GM03348 (cell line): ENCODE measurements around the gene TMEM247.
A peak's percentile ranks its signal among the peaks of the same experiment; 100 is the strongest.
"Not testable (repeated sequence)": the region's sequence is repeated elsewhere in the genome, so short reads cannot be mapped to it uniquely, and the experiment has no call there.

Experiments
- DNase-seq: peaks from one replicate; pipeline ENCODE4 v3.0.0; 2012; ENCODE audit warnings: low spot score

Gene TMEM247

DNA sequence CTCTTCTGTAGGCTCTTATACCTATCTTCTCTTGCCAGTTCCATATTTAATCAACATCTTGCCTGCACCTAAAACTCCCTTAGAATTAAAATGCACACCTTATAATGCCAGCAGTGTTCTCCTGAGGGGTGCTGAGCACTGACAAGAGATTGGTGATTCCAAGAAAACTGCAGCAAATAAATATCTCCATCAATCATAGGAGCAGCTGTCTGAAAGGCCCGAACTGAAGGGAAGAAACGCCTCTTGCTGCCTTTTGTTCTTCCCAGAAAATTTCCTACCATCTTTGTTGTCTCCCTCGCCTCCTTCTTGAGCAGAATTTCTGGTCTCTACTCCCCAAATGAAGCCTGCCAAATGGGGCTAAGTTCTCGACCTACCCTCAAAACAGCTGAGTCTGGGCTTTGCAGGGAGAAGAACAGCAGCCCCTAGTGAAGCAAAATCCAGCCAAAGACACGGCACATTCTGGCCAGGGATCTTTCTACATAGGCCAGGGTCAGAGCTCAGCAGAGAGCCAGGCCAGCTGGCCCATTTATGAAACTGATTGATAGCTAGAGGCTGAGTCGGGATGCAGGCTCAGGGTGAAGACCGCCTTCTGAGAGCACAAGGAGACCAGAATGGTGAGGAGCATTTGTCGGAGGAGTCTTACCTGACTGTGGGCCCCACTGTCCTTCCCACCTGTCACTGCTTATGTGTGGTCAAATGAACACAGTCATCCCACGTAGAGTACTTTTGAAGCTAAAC lies 20.4 kb upstream of the TMEM247 start:
- DNase-seq: no peak

DNA sequence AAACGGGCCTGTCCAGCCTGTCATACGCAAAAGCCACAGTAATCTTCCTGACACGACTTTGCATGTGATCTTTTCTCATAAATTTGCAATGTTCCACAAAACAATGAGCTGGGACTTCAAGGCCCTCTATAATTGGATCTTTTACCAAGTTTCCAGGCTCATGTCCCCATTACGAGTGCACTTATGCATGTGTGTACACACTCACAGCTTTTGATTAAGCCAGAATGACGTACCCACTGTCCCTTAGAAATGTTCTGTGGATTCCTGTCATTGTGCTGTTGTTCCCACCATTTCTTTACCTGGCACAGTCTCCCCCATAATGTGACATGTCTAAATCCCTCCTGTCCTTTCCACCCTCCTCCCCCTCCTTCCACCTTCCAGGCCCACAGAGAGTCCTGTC lies 19.7 kb upstream of the TMEM247 start:
- DNase-seq: no peak

DNA sequence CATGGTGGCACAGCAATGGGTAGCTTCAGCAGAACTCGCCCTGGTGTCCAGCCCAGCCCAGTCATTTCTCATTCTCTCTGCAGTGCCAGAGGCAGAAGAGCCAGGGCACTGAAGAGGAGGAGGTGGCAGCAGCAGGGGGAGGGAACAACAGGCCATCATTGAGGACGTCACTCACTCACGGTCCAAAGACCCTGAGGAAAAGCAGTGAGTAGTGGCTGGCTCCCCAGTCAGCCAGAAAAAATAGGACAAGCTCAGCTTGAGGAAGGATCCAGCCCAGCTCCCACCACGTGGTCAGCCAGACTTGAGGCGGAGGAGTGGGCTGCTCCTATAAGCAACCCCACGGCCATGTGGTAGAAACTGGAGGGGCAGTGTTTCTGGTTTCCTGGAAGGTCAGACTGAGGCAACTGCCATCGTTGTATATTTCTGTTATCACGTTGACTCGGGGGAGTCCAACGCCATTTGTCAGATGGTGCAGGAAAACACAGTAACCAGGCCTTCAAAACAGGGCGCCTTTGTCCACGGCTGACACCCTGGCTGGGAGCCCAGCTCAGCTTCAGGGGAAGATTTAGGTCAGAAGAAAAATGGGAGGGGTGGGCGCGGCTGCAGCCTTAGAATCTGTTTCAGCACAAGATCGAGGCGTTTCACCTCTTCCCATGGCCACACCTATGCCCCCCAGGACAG lies 19.0 kb upstream of the TMEM247 start:
- DNase-seq: no peak

DNA sequence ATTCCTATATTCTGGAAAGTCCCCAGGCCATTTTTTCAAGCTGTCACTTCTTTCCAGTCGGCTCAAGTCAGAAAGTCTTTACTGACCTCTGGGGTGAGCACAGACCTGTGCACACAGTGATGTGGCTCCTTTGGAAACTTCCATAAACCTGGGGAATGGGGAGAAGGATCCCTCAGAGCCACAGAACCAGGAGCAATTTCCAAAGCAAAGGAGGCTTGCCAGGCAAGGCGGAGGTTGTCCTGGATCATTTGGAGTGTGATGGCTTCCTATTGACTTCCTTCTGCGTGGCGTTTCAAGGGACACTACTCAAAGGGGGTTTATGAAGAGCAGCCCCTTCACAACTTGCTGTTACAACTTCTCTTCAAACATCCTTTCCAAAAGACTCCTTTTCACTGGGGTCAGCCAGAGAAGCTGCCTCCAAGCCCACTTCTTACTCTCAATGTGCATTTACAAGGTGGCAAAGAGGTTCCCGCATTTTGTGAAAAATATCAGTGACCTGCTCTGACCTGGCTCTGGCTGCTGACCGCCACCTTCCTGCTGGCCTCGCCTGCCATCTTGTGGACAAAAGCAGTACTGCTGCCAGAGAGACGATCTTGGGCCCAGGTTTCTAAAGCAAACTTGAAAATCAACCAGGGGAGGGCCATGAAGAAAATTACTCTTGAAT lies 18.2 kb upstream of the TMEM247 start:
- peak; percentile 82 for DNase-seq

DNA sequence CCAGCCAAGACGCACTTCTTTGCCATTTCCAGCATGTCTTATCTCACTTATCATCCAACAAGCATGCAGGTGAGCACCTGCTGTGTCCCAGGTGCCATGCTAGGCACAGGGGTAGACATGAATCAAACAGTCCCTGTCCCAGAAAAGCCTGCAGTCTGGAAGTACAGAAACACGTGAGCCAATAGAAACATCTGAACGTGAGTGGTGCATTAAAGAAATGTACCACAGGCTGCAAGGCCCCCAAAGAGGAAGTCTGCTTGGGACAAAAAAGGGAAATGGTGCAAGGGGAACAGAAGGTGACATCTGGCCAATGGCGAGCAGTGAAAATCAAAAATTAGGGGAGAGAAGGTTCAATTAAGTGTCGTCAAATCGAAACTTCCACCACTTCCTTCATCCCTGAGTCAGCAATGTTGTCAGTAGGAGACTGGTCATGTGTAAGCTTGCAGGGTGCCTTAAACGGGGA lies 17.6 kb upstream of the TMEM247 start:
- no peak for DNase-seq

DNA sequence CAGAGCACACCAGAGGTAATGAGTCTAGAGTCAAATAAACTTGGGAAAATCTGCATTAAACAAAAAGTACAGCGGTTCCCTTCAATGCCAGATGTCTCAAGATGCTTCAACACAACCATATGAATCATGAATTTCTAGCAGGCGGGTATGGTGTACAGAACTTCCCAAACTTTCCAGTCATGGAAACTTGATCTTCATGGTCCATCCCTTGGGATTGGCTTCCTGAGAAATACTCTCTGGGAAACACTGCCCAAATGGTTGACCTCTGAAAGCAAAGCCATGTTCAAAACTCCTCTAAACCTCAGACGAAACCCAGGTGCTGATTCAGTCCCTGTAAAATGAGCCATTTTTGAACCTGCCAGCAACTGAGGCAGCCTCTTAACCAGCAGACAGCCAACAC lies 16.4 kb upstream of the TMEM247 start:
- no peak for DNase-seq

DNA sequence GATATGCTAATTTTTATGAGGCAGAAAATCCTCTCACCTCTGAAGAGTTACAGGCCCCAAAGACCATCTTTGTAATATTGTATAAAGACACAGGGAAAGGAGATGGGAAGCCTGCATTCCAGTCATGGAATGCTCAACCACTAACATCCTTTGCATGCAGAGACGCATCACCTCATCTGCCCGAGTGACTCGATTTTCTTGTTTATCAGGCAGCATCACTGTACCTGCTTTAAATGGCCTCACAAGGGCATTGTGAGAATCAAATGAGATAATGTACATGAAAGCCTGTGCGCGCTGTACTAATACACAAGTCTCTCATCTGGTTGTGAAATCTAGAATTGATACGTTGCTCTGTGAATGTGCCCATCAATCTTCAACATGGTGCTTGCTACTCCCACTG lies 10.2 kb upstream of the TMEM247 start:
- no peak for DNase-seq

DNA sequence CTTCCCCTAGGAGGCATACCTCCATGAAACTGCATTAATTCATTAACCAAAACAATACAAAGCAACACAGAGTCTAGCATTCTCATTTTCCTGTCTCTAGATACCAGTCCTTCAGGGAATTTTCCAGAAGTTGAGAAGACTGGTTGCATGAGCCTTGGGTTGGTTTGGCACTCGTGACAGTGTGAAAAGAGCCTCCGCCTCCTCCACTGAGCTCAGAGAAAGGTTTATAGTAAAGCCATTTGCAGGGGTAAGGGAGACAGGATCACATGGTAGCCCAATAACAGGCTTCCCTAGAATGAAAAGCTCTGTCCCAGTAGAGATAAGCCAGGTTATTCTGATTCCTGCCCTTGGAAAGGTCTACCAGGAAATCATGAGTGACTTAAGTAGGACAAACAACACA lies 9.7 kb upstream of the TMEM247 start:
- DNase-seq: no peak

DNA sequence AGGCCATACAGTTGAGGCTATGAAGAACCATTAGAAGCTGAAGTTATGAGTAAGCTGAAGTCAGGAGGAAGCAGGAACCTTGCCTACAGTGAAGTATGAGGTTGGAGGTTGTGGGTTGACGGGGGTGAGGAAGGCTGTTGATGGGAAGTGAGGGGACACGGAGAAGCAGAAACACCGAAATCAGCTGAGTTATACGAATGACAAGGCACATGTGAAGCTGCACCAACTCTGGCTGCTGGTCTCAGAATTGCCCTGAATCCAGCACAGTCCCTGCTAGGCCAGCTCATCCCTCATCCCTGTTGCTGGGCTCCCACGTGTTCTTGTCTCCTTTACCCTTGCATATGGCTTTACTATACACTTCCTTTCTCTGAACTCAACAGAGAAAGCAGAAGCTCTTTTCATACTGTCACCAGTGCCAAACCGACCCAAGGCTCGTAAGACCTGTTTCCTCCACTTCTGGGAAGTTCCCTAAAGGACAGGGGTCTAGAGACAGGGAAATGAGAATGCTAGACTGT lies 9.2 kb upstream of the TMEM247 start:
- DNase-seq: no peak

DNA sequence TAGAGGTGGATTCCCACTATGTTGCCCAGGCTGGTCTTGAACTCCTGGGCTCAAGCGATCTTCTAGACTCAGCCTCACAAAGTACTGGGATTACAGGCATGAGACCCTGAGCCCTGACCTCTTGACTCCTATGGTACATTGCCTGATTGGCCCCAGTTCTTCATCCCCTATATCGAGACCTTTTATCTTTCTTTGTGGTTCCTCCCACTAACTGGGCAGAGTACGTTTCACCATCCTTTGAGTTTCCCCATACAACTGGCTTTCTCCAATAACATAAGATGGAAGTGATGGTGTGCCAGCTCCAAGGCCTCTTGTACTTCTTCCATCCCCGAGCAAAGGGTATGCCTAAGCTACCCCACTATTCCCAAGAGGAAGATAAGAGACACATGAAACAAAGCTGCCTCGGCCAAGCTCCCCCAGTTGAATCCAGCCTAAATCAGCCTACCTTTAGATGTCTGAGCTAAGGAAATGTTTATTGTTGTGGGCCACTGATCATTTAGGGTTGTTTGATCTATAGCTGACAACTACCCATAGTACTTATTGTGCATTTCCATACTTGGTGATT lies 8.3 kb upstream of the TMEM247 start:
- DNase-seq: no peak

DNA sequence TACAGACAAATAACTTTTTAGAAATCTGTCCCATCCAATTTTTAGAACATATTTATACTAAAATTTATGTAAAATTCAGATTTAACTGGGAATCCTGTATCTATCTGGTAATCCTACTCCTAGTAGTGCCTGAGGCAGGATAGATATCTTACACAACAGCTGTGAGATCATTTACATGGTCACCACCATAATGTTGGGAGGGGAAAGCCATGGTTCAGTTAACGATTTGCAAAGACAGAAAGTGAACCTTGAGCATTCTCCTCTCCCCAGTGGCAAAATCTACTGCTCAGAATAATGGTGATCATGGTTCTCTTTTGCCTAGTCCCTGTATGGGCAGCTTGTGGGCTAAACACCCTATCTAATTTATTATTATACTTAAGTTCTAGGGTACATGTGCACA lies 7.7 kb upstream of the TMEM247 start:
- no peak for DNase-seq

DNA sequence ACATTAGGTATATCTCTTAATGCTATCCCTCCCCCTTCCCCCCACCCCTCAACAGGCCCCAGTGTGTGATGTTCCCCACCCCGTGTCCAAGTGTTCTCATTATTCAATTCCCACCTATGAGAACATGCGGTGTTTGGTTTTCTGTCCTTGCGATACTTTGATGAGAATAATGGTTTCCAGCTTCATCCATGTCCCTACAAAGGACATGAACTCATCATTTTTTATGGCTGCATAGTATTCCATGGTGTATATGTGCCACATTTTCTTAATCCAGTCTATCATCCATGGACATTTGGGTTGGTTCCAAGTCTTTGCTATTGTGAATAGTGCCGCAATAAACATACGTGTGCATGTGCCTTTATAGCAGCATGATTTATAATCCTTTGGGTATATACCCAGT lies 7.2 kb upstream of the TMEM247 start:
- not testable (repeated sequence) for DNase-seq

DNA sequence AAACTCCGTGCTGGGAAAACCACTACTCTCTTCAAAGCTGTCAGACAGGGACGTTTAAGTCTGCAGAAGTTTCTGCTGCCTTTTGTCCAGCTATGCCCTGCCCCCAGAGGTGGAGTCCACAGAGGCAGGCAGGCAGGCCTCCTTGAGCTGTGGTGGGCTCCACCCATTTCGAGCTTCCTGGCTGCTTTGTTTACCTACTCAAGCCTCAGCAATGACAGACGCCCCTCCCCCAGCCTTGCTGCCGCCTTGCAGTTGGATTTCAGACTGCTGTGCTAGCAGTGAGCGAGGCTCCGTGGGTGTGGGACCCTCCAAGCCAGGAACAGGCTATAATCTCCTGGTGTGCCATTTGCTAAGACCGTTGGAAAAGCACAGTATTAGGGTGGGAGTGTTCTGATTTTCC lies 1.9 kb upstream of the TMEM247 start:
- DNase-seq: not testable (repeated sequence)

DNA sequence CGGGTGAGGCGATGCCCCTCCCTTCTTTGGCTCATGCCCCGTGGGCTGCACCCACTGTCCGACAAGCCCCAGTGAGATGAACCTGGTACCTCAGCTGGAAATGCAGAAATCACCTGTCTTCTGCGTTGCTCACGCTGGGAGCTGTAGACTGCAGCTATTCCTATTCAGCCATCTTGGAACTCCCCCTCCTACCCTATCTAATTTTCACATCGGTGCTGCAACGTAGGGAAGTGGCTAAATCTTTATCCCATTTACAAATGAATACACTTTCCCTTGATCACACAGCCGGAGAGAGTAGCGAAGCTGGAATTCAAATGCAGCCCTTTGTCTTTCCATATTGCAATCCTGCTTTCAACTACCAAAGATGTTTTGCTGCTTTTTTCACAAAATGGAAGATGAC lies 1.4 kb upstream of the TMEM247 start:
- no peak for DNase-seq

DNA sequence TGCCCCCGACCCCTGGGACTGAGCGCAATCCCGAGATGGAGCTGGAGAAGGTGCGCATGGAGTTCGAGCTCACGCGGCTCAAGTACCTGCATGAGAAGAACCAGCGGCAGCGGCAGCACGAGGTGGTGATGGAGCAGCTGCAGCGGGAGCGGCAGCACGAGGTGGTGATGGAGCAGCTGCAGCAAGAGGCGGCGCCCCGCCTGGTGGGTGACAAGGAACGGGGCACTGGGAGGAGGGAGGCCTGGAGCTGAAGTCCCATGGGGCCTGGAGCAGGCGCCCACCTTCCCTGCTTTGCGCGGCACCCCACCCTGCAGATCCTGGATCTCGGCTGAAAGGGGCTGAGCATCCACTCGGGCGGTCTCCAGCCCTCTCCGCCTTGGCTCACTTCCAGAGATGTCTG lies 1.2 kb downstream of the TMEM247 start:
- no peak for DNase-seq

DNA sequence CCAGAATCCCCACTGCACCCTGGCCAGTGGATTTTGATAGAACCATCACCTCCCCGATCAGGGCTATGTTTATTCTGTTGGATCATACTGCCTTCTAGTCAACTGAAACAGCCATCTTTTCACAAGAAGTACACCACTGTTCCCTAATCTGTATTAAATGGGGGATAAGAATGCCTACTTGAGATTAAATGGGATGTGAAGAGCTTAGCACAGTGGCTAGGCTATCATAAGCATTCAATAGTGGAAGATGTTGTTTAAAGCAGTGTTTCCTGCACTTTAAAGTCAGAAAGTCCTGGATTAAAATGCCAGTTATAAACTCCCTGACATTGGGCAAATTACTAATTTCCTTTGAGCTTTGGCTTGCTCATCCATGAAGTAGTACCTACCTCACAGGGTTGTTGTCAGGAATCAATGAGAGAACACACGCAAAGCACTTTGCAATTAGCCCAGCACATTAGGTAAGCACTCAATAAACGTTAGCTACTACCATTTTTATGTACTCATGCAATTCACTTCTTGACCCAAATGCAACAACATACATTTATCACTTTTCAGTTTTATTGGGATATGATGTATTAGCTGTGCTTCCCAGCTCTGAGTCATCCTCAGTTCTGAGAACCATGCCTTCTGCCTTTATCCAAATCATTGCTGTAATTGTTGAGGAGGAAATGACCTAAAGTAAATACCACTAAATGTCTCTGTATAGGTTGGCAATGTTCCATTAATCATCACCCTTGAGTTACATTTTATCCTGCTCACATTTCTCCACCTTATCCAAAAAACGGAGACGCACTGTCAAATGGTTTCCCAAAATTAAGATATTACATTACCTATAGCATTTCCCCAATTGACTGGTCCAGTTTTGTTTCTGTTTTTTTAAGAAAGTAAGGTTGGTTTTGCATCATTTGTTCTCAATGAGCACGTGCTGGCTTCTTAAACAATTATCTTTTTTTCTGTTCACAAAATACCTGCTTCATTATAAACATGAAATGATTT lies 2.1 kb downstream of the TMEM247 start:
- peak; percentile 62 for DNase-seq

DNA sequence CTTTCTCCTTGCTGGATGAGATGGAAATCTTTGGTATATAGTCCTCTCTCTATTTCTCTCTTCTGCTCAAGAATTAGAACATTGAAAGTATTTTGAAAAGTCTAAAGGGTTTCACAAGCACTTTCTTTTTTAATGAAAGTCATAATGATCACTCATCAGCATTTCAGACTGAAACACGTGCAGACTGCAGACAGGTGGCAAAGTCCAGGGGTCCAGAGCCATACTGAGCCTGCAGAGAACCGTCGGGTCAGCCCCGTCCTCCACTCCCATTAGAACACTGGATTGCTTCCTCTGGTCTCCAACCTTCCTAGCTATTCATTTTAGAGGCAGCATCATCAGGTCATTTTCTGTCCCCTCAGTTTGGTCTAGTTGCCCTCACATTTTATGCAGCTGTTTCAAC lies 3.1 kb downstream of the TMEM247 start:
- DNase-seq: no peak

DNA sequence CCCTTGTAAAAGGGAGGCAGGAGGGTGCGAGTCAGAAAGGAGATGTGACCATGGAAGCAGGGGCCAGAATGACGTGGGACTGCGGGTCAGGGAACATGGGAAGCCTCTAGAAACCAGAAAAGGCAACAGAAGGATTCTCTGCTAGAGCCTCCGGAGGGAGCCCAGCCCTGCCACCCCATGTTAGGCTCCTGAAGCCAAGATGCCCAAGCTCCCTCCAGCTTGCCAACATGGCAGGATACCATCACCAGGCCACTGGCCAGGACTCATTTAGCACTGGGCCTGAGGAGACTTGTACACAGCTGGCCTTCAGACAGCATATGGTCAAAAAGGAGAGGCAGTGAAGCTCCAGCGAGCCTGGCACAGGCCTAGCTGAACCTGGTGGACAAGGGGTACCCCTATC lies 5.6 kb downstream of the TMEM247 start:
- DNase-seq: no peak

DNA sequence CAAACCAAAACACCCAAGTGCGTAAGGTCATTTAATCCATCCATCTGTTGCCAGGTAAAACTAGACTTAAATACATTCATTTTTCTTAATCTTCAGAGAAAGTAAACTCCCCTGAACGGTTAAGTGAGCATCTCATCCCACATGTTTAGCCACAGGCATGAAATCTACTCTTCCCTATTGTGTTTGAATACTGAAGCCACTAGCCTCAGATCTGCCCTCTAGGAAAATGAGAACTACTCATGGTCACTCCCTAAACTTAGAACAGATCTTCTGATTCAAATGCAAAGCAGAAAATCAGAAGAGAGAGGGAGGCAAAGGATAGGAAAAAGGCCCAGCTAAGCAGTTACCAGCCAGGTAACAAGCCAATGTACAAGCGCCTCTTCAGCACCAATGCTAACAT lies 7.1 kb downstream of the TMEM247 start:
- DNase-seq: no peak

DNA sequence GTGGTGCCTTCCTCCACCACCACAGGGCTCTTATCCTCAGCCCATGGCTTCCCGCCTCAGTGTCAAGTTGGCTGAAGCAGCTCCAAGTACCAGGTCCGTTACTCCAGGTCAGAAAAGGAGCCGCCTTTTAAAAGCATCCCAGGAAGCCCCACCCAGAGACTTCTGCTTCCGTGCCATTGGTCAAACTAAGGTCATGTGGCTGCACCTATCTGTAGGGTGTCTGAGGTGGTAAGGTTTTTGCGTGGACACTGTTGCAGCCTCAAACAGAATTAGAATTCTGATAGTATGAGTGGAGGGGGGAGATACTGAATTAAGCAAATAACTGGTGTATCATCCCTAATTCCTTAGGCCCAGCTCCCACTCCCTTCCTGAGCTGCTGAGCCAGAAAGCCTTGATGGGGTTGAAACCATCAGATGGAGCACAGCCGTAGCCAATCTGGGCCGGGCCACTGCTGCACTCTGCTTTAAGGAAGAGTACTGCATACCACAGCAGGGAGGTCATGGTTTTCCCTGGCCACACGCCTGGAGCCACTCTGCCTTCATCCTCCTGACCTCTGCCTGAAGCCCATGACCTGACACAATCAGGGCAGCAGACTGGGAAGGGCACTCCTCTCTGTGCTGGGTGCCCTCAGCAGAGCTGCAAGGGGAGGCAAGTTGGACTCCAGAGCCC lies 8.4 kb downstream of the TMEM247 start:
- DNase-seq: peak; percentile 92

DNA sequence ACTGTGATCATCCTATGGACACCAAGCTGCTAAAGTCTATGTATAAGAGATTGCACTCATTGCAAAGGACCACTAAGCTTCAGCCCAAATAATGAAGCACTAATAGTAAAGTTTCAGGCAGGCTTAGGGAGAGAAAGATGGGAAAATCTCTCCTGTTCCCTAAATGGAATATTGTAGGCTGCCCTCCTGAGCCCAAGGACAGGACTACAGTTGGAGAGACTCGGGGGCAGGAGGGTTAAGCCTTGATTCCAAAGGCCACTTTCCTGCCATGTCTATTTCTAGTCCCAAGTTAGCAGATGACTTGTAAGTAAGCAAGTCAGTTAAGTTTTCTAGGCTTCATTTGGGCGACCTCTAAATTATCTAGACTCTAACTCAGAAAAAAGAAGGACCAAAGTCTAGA lies 9.0 kb downstream of the TMEM247 start:
- DNase-seq: no peak
